Omental fat pad (tissue), 4 donors: ENCODE data around the gene MTA1. TPM values are rescaled to one million over a fixed set of nuclear protein-coding genes. Genes with fewer than 3 reads are reported as not detected.

Experiments used
- ATAC-seq: fragments of 150-250 bp; one replicate; pipeline ENCODE4 v1.9.1; 2016; ENCODE audit warnings: mild to moderate bottlenecking, moderate library complexity; ENCODE audit not compliant: low FRiP score
- DNase-seq: peaks from one replicate; pipeline ENCODE4 v3.0.0-alpha.2; 2019; ENCODE audit warnings: low spot score
- CTCF ChIP-seq, 3 donors: fragments of 450-650 bp; IDR thresholded peaks; one replicate each; pipeline ENCODE4 v1.5.1; 2016 to 2017; ENCODE audit warnings: antibody characterized with exemption in 3 of 3, mild to moderate bottlenecking in 3 of 3, moderate library complexity in 2 of 3
- total RNA-seq, 4 donors: library from RNA; depleted of rRNA; stranded (reverse); fragments of >200 nt; gene quantifications; one replicate each; pipeline ENCODE4 v1.1.0, GENCODE V29; 2016

Gene MTA1
- total RNA-seq, 4 donors from 2014 or later: 35.4 to 72.5 (median 59.7) TPM

- TF ChIP-seq CTCF (IDR thresholded peaks at IDR 0.05): no peak
- no peak for DNase-seq
- no peak for ATAC-seq
Observed at GRCh38 chr14:105433161-105433605, 13.6 kb downstream of the MTA1 start.

GRCh38 chr14:105436402-105436801, 16.8 kb downstream of the MTA1 start:
- no peak for TF ChIP-seq CTCF (IDR thresholded peaks at IDR 0.05)
- DNase-seq (no peak), ATAC-seq (no peak)

- TF ChIP-seq CTCF (IDR thresholded peaks at IDR 0.05): no peak
- no peak for ATAC-seq
- no peak for DNase-seq
Observed at GRCh38 chr14:105436891-105437722, 17.5 kb downstream of the MTA1 start.

GRCh38 chr14:105437723-105438500, 18.3 kb downstream of the MTA1 start:
- TF ChIP-seq CTCF (IDR thresholded peaks at IDR 0.05): no peak
- ATAC-seq (no peak), DNase-seq (no peak)

GRCh38 chr14:105439179-105439578, 19.6 kb downstream of the MTA1 start:
- no peak for ATAC-seq
- no peak for TF ChIP-seq CTCF (IDR thresholded peaks at IDR 0.05)

GRCh38 chr14:105439710-105440553, 20.3 kb downstream of the MTA1 start:
- no peak for TF ChIP-seq CTCF (IDR thresholded peaks at IDR 0.05)

More at GRCh38 chr14:105439179-105439578, 19.6 kb downstream of the MTA1 start:
- DNase-seq: no peak

More at GRCh38 chr14:105439710-105440553, 20.3 kb downstream of the MTA1 start:
- no peak for DNase-seq
- ATAC-seq: no peak
